ENCODE results near the gene IGLL1.
"Not testable (repeated sequence)": the region's sequence is repeated elsewhere in the genome, so short reads cannot be mapped to it uniquely, and the experiment has no call there.

GRCh38 chr22:23628056-23628743, 48.1 kb upstream of the IGLL1 start:
- TF ChIP-seq EZH2 (IDR thresholded peaks at IDR 0.05; ENCODE audit: borderline replicate concordance, low read length); CTCF (IDR thresholded peaks at IDR 0.05; ENCODE audit: low read length): not testable (repeated sequence)

All from OCI-LY1 (cell line).